GM23338 (cell line): ENCODE measurements around the gene RNLS.

ENCODE experiments used
- CREB1 ChIP-seq: fragments of 250-450 bp; sonication (Bioruptor Pico); IDR thresholded peaks from 2 replicates; pipeline ENCODE4 v1.5.0; 2020; ENCODE audit warnings: low read depth, mild to moderate bottlenecking, moderate library complexity
- CTCF ChIP-seq, 2 experiments: fragments of 200-600 bp in 1 of 2; sonication (generic) in 1 of 2; conservative IDR thresholded peaks; 2 replicates each; pipeline versions ENCODE4 v1.5.1 to v1.6.1; 2016 to 2017; ENCODE audit warnings: antibody characterized with exemption in 2 of 2, low read depth in 2 of 2, mild to moderate bottlenecking in 2 of 2, moderate library complexity in 1 of 2
- ETS1 ChIP-seq: IDR thresholded peaks from 2 replicates; pipeline ENCODE4 v1.6.1; 2016; ENCODE audit warnings: antibody characterized with exemption
- EZH2 ChIP-seq: fragments of 200-600 bp; sonication (generic); IDR thresholded peaks from one replicate; pipeline ENCODE4 v1.8.0; 2017; ENCODE audit warnings: antibody characterized with exemption, mild to moderate bottlenecking, low read depth; ENCODE audit not compliant: unreplicated experiment
- EZH2phosphoT487 ChIP-seq: fragments of 200-600 bp; sonication (generic); IDR thresholded peaks from one replicate; pipeline ENCODE4 v1.8.1; 2018; ENCODE audit warnings: antibody characterized with exemption; ENCODE audit not compliant: unreplicated experiment
- JUNB ChIP-seq: IDR thresholded peaks from one replicate; pipeline ENCODE4 v1.6.1; 2016; ENCODE audit warnings: antibody characterized with exemption; ENCODE audit not compliant: unreplicated experiment
- NANOG ChIP-seq: IDR thresholded peaks from 2 replicates; pipeline ENCODE4 v1.6.1; 2016; ENCODE audit warnings: antibody characterized with exemption, borderline replicate concordance
- POLR2AphosphoS5 ChIP-seq: IDR thresholded peaks from 2 replicates; pipeline ENCODE4 v1.6.1; 2016; ENCODE audit warnings: antibody characterized with exemption, low read depth
- STAT1 ChIP-seq: IDR thresholded peaks from one replicate; pipeline ENCODE4 v1.6.1; 2016; ENCODE audit warnings: antibody characterized with exemption; ENCODE audit not compliant: unreplicated experiment
- ZNF114 ChIP-seq: fragments of 250-450 bp; sonication (Bioruptor Pico); IDR thresholded peaks from 2 replicates; pipeline ENCODE4 v1.5.0; 2020; ENCODE audit warnings: mild to moderate bottlenecking, moderate library complexity
- ZNF331 ChIP-seq: fragments of 250-450 bp; sonication (Bioruptor Pico); IDR thresholded peaks from 2 replicates; pipeline ENCODE4 v1.5.0; 2020; ENCODE audit warnings: low read depth, mild to moderate bottlenecking, moderate library complexity
- TF ChIP-seq, protein P1 (sequence below): IDR thresholded peaks from one replicate; pipeline ENCODE4 v1.6.1; 2018; ENCODE audit warnings: antibody characterized with exemption; ENCODE audit not compliant: unreplicated experiment
- TF ChIP-seq, protein P2 (sequence below): fragments of 250-450 bp; sonication (Bioruptor Pico); IDR thresholded peaks from 2 replicates; pipeline ENCODE4 v1.5.0; 2020; ENCODE audit warnings: mild to moderate bottlenecking, moderate library complexity

DNA sequence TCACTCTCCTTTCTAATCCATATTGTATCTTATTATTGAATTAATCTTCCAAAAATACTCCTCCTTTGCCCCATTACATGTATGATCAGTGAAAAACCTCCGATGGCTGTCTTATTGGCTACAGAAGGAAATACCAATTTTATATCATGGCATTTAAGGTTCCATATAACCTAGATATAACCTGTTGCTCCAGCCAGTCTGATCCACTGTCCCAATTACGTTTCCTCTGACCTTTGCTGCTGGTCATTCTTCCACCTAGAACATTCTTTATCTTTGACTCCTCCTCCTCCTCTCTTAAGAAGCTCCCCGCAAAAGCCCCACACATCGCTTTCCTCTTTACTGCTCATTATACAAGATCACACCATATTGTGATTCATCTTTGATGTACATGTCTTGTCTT is 161.5 kb downstream of the RNLS start:
- no peak for TF ChIP-seq EZH2
- no peak for TF ChIP-seq POLR2AphosphoS5
- TF ChIP-seq CTCF (conservative IDR thresholded peaks at IDR 0.05; ENCODE audit: low read depth in 2 of 2): no peak
- no peak for TF ChIP-seq ETS1
- TF ChIP-seq EZH2phosphoT487: no peak
- TF ChIP-seq JUNB: no peak
- no peak for TF ChIP-seq NANOG
- TF ChIP-seq, protein P1, sequence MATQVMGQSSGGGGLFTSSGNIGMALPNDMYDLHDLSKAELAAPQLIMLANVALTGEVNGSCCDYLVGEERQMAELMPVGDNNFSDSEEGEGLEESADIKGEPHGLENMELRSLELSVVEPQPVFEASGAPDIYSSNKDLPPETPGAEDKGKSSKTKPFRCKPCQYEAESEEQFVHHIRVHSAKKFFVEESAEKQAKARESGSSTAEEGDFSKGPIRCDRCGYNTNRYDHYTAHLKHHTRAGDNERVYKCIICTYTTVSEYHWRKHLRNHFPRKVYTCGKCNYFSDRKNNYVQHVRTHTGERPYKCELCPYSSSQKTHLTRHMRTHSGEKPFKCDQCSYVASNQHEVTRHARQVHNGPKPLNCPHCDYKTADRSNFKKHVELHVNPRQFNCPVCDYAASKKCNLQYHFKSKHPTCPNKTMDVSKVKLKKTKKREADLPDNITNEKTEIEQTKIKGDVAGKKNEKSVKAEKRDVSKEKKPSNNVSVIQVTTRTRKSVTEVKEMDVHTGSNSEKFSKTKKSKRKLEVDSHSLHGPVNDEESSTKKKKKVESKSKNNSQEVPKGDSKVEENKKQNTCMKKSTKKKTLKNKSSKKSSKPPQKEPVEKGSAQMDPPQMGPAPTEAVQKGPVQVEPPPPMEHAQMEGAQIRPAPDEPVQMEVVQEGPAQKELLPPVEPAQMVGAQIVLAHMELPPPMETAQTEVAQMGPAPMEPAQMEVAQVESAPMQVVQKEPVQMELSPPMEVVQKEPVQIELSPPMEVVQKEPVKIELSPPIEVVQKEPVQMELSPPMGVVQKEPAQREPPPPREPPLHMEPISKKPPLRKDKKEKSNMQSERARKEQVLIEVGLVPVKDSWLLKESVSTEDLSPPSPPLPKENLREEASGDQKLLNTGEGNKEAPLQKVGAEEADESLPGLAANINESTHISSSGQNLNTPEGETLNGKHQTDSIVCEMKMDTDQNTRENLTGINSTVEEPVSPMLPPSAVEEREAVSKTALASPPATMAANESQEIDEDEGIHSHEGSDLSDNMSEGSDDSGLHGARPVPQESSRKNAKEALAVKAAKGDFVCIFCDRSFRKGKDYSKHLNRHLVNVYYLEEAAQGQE: no peak
- no peak for TF ChIP-seq CREB1 (CRISPR knock-in tag)
- TF ChIP-seq ZNF331 (CRISPR knock-in tag): no peak
- no peak for TF ChIP-seq ZNF114 (CRISPR knock-in tag)
- no peak for TF ChIP-seq STAT1
- TF ChIP-seq, protein P2, sequence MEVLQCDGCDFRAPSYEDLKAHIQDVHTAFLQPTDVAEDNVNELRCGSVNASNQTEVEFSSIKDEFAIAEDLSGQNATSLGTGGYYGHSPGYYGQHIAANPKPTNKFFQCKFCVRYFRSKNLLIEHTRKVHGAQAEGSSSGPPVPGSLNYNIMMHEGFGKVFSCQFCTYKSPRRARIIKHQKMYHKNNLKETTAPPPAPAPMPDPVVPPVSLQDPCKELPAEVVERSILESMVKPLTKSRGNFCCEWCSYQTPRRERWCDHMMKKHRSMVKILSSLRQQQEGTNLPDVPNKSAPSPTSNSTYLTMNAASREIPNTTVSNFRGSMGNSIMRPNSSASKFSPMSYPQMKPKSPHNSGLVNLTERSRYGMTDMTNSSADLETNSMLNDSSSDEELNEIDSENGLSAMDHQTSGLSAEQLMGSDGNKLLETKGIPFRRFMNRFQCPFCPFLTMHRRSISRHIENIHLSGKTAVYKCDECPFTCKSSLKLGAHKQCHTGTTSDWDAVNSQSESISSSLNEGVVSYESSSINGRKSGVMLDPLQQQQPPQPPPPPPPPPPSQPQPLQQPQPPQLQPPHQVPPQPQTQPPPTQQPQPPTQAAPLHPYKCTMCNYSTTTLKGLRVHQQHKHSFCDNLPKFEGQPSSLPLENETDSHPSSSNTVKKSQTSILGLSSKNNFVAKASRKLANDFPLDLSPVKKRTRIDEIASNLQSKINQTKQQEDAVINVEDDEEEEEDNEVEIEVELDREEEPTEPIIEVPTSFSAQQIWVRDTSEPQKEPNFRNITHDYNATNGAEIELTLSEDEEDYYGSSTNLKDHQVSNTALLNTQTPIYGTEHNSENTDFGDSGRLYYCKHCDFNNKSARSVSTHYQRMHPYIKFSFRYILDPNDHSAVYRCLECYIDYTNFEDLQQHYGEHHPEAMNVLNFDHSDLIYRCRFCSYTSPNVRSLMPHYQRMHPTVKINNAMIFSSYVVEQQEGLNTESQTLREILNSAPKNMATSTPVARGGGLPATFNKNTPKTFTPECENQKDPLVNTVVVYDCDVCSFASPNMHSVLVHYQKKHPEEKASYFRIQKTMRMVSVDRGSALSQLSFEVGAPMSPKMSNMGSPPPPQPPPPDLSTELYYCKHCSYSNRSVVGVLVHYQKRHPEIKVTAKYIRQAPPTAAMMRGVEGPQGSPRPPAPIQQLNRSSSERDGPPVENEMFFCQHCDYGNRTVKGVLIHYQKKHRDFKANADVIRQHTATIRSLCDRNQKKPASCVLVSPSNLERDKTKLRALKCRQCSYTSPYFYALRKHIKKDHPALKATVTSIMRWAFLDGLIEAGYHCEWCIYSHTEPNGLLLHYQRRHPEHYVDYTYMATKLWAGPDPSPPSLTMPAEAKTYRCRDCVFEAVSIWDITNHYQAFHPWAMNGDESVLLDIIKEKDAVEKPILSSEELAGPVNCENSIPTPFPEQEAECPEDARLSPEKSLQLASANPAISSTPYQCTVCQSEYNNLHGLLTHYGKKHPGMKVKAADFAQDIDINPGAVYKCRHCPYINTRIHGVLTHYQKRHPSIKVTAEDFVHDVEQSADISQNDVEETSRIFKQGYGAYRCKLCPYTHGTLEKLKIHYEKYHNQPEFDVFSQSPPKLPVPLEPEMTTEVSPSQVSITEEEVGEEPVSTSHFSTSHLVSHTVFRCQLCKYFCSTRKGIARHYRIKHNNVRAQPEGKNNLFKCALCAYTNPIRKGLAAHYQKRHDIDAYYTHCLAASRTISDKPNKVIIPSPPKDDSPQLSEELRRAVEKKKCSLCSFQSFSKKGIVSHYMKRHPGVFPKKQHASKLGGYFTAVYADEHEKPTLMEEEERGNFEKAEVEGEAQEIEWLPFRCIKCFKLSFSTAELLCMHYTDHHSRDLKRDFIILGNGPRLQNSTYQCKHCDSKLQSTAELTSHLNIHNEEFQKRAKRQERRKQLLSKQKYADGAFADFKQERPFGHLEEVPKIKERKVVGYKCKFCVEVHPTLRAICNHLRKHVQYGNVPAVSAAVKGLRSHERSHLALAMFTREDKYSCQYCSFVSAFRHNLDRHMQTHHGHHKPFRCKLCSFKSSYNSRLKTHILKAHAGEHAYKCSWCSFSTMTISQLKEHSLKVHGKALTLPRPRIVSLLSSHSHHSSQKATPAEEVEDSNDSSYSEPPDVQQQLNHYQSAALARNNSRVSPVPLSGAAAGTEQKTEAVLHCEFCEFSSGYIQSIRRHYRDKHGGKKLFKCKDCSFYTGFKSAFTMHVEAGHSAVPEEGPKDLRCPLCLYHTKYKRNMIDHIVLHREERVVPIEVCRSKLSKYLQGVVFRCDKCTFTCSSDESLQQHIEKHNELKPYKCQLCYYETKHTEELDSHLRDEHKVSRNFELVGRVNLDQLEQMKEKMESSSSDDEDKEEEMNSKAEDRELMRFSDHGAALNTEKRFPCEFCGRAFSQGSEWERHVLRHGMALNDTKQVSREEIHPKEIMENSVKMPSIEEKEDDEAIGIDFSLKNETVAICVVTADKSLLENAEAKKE (CRISPR knock-in tag): no peak
